ENCODE results near the gene ATL2. TPM values are rescaled to one million over a fixed set of nuclear protein-coding genes. Genes with fewer than 3 reads are reported as not detected.

The ATL2 gene
- total RNA-seq, 1 experiment from 2014 or later, result 66.7 TPM

- peaks cover 6% of the 10 kb centered on the region; the same call in 1 of the 2 replicates for H3K4me1 ChIP-seq (ENCODE audit: insufficient read depth, low read length)
- no peak overlapping the region for H2BK20ac ChIP-seq (ENCODE audit: low read depth, low read length, poor library complexity, severe bottlenecking)
- no peak overlapping the region for H2BK120ac ChIP-seq (ENCODE audit: low read depth, low read length, poor library complexity, severe bottlenecking)
- no peak overlapping the region for H2AFZ ChIP-seq (ENCODE audit: low read length)
- H3K56ac ChIP-seq (ENCODE audit: insufficient read length, low read depth, low read length), result no peak overlapping the region
- Mint-ChIP-seq H3K4me3 (peak overlapping the region in 1 of 2 experiments; percentile 41; a peak in 2 of 5 replicates), H3K9me3 (no peaks in the 10 kb centered on the region; a peak in 2 of 5 replicates), H3K27me3 (ENCODE audit: low read depth) (peaks cover 25% of the 10 kb centered on the region), H3K4me1 (peaks cover 50 to 57% of the 10 kb centered on the region in 2 experiments), H3K27ac (peak overlapping the region; percentile 66 to 90 (median 89); a peak in 6 of 7 replicates), H3K36me3 (ENCODE audit: insufficient read depth in 1 of 3, low read depth in 3 of 3) (peaks cover 0 to 10% (median 0%) of the 10 kb centered on the region in 3 experiments; a peak in 2 of 7 replicates)
- no peaks in the 10 kb centered on the region; the same call in 1 of the 2 replicates for H3K27me3 ChIP-seq (ENCODE audit: insufficient read depth, low read length)
- peak; percentile 79 for DNase-seq
- H4K91ac ChIP-seq (ENCODE audit: insufficient read length, low read depth, low read length), result no peak overlapping the region
- no peaks in the 10 kb centered on the region for H3K9me3 ChIP-seq (ENCODE audit: control insufficient read depth, low read depth, low read length)
- no peaks in the 10 kb centered on the region for H3K23me2 ChIP-seq (ENCODE audit: insufficient read length, low read depth, low read length, poor library complexity, severe bottlenecking)
- no peak overlapping the region for H2AK5ac ChIP-seq (ENCODE audit: insufficient read length, low read length)
- no peak overlapping the region for H3K9ac ChIP-seq (ENCODE audit: extremely low read depth, insufficient read length, low read length)
- no peak overlapping the region for H3K4ac ChIP-seq (ENCODE audit: low read depth, low read length)
- no peak overlapping the region for H3K27ac ChIP-seq (ENCODE audit: insufficient read length, low read depth, low read length)
- no peak overlapping the region for H4K5ac ChIP-seq (ENCODE audit: insufficient read length, low read depth, low read length)
- no peak overlapping the region for H2BK5ac ChIP-seq (ENCODE audit: insufficient read length, low read length)
- no CpG with 5 or more reads among the region's 6 CpGs for WGBS (ENCODE audit: extremely low coverage, insufficient read length, low lambda C conversion rate)
- no peaks in the 10 kb centered on the region for H4K20me1 ChIP-seq (ENCODE audit: control insufficient read depth, insufficient read depth, insufficient read length)
- H3T11ph ChIP-seq (ENCODE audit: low read length), result no peak overlapping the region
- no peak overlapping the region for H2BK15ac ChIP-seq (ENCODE audit: low read depth, low read length)
- H4K8ac ChIP-seq (replicated peaks; ENCODE audit: insufficient read length, low read depth, low read length), result no peak overlapping the region
- no peak overlapping the region for H3K14ac ChIP-seq (ENCODE audit: insufficient read depth, low read length)
- H3K23ac ChIP-seq (ENCODE audit: insufficient read length, low read depth, low read length), result no peak overlapping the region
- H3K79me2 ChIP-seq (ENCODE audit: insufficient read depth, low read length), result no peaks in the 10 kb centered on the region
- H3K4me2 ChIP-seq (ENCODE audit: insufficient read depth, insufficient read length, low read length), result peak overlapping the region; percentile 35
- TF ChIP-seq, protein P1, sequence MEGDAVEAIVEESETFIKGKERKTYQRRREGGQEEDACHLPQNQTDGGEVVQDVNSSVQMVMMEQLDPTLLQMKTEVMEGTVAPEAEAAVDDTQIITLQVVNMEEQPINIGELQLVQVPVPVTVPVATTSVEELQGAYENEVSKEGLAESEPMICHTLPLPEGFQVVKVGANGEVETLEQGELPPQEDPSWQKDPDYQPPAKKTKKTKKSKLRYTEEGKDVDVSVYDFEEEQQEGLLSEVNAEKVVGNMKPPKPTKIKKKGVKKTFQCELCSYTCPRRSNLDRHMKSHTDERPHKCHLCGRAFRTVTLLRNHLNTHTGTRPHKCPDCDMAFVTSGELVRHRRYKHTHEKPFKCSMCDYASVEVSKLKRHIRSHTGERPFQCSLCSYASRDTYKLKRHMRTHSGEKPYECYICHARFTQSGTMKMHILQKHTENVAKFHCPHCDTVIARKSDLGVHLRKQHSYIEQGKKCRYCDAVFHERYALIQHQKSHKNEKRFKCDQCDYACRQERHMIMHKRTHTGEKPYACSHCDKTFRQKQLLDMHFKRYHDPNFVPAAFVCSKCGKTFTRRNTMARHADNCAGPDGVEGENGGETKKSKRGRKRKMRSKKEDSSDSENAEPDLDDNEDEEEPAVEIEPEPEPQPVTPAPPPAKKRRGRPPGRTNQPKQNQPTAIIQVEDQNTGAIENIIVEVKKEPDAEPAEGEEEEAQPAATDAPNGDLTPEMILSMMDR (conservative IDR thresholded peaks at IDR 0.05), result no peak
- H3K79me1 ChIP-seq (ENCODE audit: insufficient read depth, low read depth, low read length, poor library complexity, severe bottlenecking), result no peaks in the 10 kb centered on the region
- no peak overlapping the region for H3K18ac ChIP-seq (ENCODE audit: insufficient read length, low read depth, low read length)
- no peak overlapping the region for H2BK12ac ChIP-seq (ENCODE audit: insufficient read length, low read depth, low read length)
Observed at GRCh38 chr2:38277245-38278116, 99.6 kb downstream of the ATL2 start.

Data from H9 (cell line).